Osteoblast (primary cell): ENCODE data around the gene TMEM109. TPM values are rescaled to one million over a fixed set of nuclear protein-coding genes. Genes with fewer than 3 reads are reported as not detected.

ENCODE experiments used
- DNase-seq: peaks from one replicate; pipeline ENCODE4 v3.0.0; 2011; ENCODE audit warnings: low spot score, mixed read lengths; ENCODE audit not compliant: insufficient read length; ENCODE audit errors: missing footprints
- H2AFZ ChIP-seq: 2 replicates; pipeline ENCODE4 v1.6.0; 2011; ENCODE audit warnings: mild to moderate bottlenecking, low read length
- H3K27ac ChIP-seq: 2 replicates; pipeline ENCODE4 v1.5.1; 2011; ENCODE audit warnings: mild to moderate bottlenecking, low read depth, low read length, moderate library complexity
- H3K27me3 ChIP-seq: 2 replicates; pipeline ENCODE4 v1.6.0; 2012; ENCODE audit warnings: mild to moderate bottlenecking, control low read depth, inconsistent platforms, low read length, moderate library complexity; ENCODE audit not compliant: insufficient read depth
- H3K36me3 ChIP-seq: 2 replicates; pipeline ENCODE4 v1.5.1; 2011; ENCODE audit warnings: mild to moderate bottlenecking, low read length, control low read depth, moderate library complexity; ENCODE audit not compliant: insufficient read depth
- H3K4me1 ChIP-seq: 2 replicates; pipeline ENCODE4 v1.5.1; 2011; ENCODE audit warnings: mild to moderate bottlenecking, low read length, control low read depth, moderate library complexity; ENCODE audit not compliant: insufficient read depth
- H3K4me2 ChIP-seq: 2 replicates; pipeline ENCODE4 v1.6.0; 2011; ENCODE audit warnings: mild to moderate bottlenecking, low read length; ENCODE audit not compliant: insufficient read depth
- H3K4me3 ChIP-seq: fragments of 200-600 bp; sonication (generic); 3 replicates; pipeline ENCODE4 v1.5.1; 2012; ENCODE audit warnings: mild to moderate bottlenecking, low read length, inconsistent platforms; ENCODE audit not compliant: insufficient read depth
- H3K79me2 ChIP-seq: 2 replicates; pipeline ENCODE4 v1.6.0; 2012; ENCODE audit warnings: mild to moderate bottlenecking, low read length, control low read depth, inconsistent platforms; ENCODE audit not compliant: insufficient read depth
- H3K9me3 ChIP-seq: 2 replicates; pipeline ENCODE4 v1.5.1; 2011; ENCODE audit warnings: low read depth, low read length, control low read depth
- H4K20me1 ChIP-seq: 2 replicates; pipeline ENCODE4 v1.6.0; 2012; ENCODE audit warnings: mild to moderate bottlenecking, low read length, control low read depth; ENCODE audit not compliant: insufficient read depth
- CTCF ChIP-seq: IDR thresholded peaks from 2 replicates; pipeline ENCODE4 v1.5.1; 2011; ENCODE audit warnings: mild to moderate bottlenecking, low read depth, low read length, moderate library complexity; ENCODE audit errors: extremely low read depth
- total RNA-seq: library from RNA; depleted of rRNA; stranded (reverse); fragments of >200 nt; gene quantifications from 2 replicates; pipeline ENCODE4 v1.2.3, GENCODE V29; 2012

The TMEM109 gene
- total RNA-seq, 1 donor = 36.6 TPM

- Histone ChIP-seq H3K4me1 (no peaks in the 10 kb centered on the region), H3K9me3 (no peaks in the 10 kb centered on the region), H4K20me1 (peaks cover 4% of the 10 kb centered on the region), H3K4me3 (no peak overlapping the region), H3K4me2 (no peak overlapping the region), H3K27ac (no peak overlapping the region), H3K79me2 (no peaks in the 10 kb centered on the region), H3K27me3 (no peaks in the 10 kb centered on the region), H2AFZ (no peak overlapping the region), H3K36me3 (no peaks in the 10 kb centered on the region)
- TF ChIP-seq CTCF = peak; percentile 10
- no peak for DNase-seq
Measured at GRCh38 chr11:60944490-60945294, 30.7 kb downstream of the TMEM109 start.

GRCh38 chr11:60945295-60945667 is 31.3 kb downstream of the TMEM109 start:
- TF ChIP-seq CTCF = no peak
- H3K9me3 ChIP-seq = no peaks in the 10 kb centered on the region
- no peak overlapping the region for H3K27ac ChIP-seq
- no peak for DNase-seq
- no peaks in the 10 kb centered on the region for H3K4me1 ChIP-seq
- H3K36me3 ChIP-seq = no peaks in the 10 kb centered on the region
- H3K4me2 ChIP-seq = no peak overlapping the region
- H3K27me3 ChIP-seq = no peaks in the 10 kb centered on the region
- no peak overlapping the region for H3K4me3 ChIP-seq
- H4K20me1 ChIP-seq = peaks cover 4% of the 10 kb centered on the region
- no peak overlapping the region for H2AFZ ChIP-seq
- H3K79me2 ChIP-seq = no peaks in the 10 kb centered on the region

- no peak for TF ChIP-seq CTCF
- no peak overlapping the region for H2AFZ ChIP-seq
- peaks cover 4% of the 10 kb centered on the region for H4K20me1 ChIP-seq
- no peak overlapping the region for H3K4me2 ChIP-seq
- no peak overlapping the region for H3K27ac ChIP-seq
- no peak for DNase-seq
- H3K4me3 ChIP-seq = no peak overlapping the region
- H3K9me3 ChIP-seq = no peaks in the 10 kb centered on the region
- H3K79me2 ChIP-seq = no peaks in the 10 kb centered on the region
- H3K27me3 ChIP-seq = no peaks in the 10 kb centered on the region
- H3K4me1 ChIP-seq = no peaks in the 10 kb centered on the region
- H3K36me3 ChIP-seq = no peaks in the 10 kb centered on the region
Measured at GRCh38 chr11:60946601-60947264, 32.8 kb downstream of the TMEM109 start.

- no peak overlapping the region for H3K4me2 ChIP-seq
Measured at GRCh38 chr11:60947700-60948099, 33.7 kb downstream of the TMEM109 start.

More at GRCh38 chr11:60947700-60948099, 33.7 kb downstream of the TMEM109 start:
- peaks cover 5% of the 10 kb centered on the region for H3K4me1 ChIP-seq
- no peak overlapping the region for H2AFZ ChIP-seq
- no peaks in the 10 kb centered on the region for H3K79me2 ChIP-seq
- DNase-seq = no peak
- no peak overlapping the region for H3K27ac ChIP-seq
- no peaks in the 10 kb centered on the region for H3K36me3 ChIP-seq
- TF ChIP-seq CTCF = no peak
- H4K20me1 ChIP-seq = peaks cover 4% of the 10 kb centered on the region
- no peaks in the 10 kb centered on the region for H3K27me3 ChIP-seq
- H3K4me3 ChIP-seq = no peak overlapping the region
- H3K9me3 ChIP-seq = no peaks in the 10 kb centered on the region
